H7 (cell line): ENCODE measurements around the gene AAR2. TPM values are rescaled to one million over a fixed set of nuclear protein-coding genes. Genes with fewer than 3 reads are reported as not detected.

ENCODE experiments used
- DNase-seq: peaks from one replicate; pipeline ENCODE4 v3.0.0; 2012
- H3K27me3 ChIP-seq: 2 replicates; pipeline ENCODE4 v1.6.0; 2011; ENCODE audit warnings: mild to moderate bottlenecking, low read length; ENCODE audit not compliant: control insufficient read depth, insufficient read depth
- H3K36me3 ChIP-seq: replicated peaks from 2 replicates; pipeline ENCODE4 v1.5.1; 2011; ENCODE audit warnings: low read length; ENCODE audit not compliant: control insufficient read depth, insufficient read depth
- H3K4me3 ChIP-seq: 2 replicates; pipeline ENCODE4 v1.5.1; 2011; ENCODE audit warnings: low read depth, mild to moderate bottlenecking, control low read depth, low read length, moderate library complexity; ENCODE audit not compliant: insufficient read depth
- total RNA-seq: library from RNA; depleted of rRNA; stranded (reverse); fragments of >200 nt; shearing (Covaris generic); gene quantifications from 2 replicates; pipeline ENCODE4 v1.2.3, GENCODE V29; 2014

The AAR2 gene
- total RNA-seq, 1 experiment from 2014 or later: 32.1 TPM

GRCh38 chr20:36260316-36260715, 24.0 kb downstream of the AAR2 start:
- Histone ChIP-seq H3K4me3 (no peak overlapping the region), H3K36me3 (peaks cover 11% of the 10 kb centered on the region), H3K27me3 (no peaks in the 10 kb centered on the region)
- peak; percentile 39 for DNase-seq

DNA sequence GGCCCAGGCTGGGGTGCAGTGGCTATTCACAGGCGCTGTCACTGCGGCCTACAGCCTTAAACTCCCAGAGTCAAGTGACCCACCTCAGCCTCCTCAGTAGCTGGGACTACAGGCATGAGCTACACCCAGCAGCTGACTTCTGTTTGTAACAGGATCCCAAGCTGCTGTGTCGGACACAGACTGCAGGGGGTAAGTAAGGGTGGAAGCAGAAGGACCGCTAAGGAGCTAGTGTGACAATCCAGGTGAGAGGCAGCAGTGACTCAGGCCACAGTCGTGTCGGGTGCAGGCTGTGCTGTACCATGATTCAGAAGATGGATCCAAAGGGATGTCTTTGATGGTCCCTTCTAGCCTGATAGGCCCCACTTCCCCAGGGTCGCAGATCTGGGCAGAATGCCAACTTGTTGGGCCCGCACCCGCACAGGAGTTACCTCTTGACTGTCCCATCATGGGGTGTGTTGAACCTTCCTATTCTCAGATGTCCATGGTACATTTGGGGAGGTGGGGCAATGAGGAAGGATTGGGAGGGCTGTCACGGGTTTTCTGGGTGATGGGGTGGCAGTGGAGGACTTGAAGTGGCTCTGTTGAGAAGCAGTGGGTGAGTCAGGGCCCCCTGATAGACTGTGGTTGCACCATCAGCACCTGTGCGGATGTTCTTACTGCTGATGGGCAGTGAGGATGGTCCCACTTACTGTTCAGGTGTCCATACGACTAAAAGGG, 25.3 kb downstream of the AAR2 start:
- no peak for DNase-seq
- no peaks in the 10 kb centered on the region for H3K27me3 ChIP-seq
- H3K4me3 ChIP-seq: no peak overlapping the region
- H3K36me3 ChIP-seq: peaks cover 2% of the 10 kb centered on the region

GRCh38 chr20:36262440-36262839, 26.2 kb downstream of the AAR2 start:
- no peak for DNase-seq
- Histone ChIP-seq H3K27me3 (no peaks in the 10 kb centered on the region), H3K36me3 (no peaks in the 10 kb centered on the region), H3K4me3 (no peak overlapping the region)

GRCh38 chr20:36264426-36265246, 28.4 kb downstream of the AAR2 start:
- no peak for DNase-seq
- H3K36me3 ChIP-seq: no peaks in the 10 kb centered on the region
- H3K27me3 ChIP-seq: no peaks in the 10 kb centered on the region
- H3K4me3 ChIP-seq: no peak overlapping the region

DNA sequence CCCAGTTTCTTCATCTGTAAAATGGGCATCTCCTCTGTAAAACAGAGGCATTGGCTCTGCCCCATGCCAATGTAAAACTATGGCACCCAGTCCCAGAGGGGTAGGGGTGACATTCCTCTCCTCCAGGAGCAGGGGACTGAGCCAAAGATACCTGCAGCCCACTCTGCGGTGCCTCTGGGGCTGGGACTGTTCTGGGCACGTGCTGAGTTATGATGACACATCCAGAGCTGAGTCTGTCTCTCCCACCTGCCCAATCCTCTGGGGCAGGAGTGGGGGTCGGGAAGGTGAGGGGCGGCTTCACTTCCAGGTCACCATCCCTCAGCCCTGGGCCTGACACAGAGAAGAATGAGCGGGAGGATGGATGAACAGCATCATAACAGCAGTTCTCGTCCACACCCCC, 29.9 kb downstream of the AAR2 start:
- no peaks in the 10 kb centered on the region for H3K36me3 ChIP-seq
- DNase-seq: peak; percentile 27

DNA sequence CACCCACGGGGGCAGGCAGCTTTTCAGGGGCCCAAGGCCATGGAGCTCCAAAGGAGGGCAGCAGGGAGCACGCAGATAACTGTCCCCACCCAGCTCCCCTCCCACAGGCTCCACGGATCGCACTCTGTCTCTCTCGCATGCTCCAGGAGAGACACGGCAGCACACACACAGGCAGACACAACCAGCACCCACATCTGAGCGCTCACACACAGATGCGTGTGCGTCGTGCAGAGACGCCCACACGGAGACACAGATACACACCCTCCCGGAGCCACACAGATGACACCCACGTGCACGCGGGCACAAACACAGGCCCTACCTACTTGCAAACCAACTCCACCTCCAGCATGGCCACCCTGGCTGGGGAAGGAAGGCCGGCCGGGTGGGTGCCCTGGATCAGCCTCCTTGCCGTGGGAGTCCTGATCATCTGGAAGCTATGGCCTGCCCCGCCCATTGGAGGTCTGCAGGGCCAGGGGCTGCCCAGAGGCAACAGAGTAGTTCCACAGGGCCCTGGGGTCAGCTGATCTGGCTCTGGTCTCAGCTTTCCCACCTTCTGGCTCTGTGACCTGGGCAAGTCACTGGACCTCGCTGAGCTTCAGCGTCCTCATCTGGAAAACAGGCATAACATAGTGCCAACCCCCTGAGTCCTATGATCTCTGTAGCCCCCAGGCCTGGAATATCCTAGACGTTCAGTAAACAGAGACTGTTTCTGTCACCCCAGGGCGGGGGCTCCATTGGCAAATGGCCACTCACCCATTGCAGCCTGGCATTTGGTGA, 31.5 kb downstream of the AAR2 start:
- Histone ChIP-seq H3K4me3 (no peak overlapping the region), H3K36me3 (no peaks in the 10 kb centered on the region), H3K27me3 (no peaks in the 10 kb centered on the region)
- peak; percentile 64 for DNase-seq

More for the DNA sequence above, 29.9 kb downstream of the AAR2 start:
- Histone ChIP-seq H3K4me3 (no peak overlapping the region), H3K27me3 (no peaks in the 10 kb centered on the region)

DNA sequence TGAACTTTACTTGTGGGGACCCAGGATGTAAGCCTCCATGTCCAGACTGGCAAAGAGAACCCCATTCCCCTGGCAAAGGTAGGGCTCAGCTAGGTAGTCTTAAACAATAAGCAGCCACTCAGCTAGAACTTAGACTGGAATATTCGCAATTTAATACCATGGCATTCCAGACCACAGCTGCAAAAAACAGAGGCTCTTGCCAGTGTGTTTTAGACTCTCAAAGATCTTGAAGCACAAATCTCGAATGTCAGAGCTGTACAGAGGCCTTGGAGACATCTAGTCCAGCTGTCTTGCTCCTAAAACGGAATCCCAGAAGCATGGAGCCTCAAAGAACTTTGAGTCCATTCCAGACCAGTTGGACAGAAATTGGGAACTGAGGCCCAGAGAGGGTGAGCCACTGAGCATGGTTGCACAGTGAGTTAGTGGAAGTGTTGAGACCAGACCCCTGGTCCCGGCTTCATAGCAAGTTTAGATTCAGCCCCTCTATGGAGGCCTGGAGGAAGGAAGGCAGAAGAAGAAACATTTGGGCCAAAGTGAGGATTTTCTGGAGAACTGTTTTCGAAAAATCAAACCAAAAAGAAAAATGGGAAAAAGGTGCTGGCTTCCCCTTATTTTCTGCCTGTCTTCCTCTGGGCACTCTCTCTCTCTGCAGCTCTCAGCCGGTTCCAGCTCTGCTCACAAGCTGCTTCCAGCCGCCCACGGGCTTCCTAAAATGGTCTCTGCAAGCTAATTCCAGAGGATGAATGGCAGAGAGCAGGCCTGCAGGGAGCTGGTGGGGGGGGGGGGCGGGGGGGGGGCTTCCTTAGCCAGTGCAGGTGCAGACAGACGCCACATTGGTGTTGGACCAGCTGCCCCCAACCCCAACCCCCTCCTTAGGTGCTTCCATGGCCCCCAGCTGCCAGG, 32.4 kb downstream of the AAR2 start:
- H3K4me3 ChIP-seq: no peak overlapping the region
- H3K36me3 ChIP-seq: no peaks in the 10 kb centered on the region
- DNase-seq: peak; percentile 61
- no peaks in the 10 kb centered on the region for H3K27me3 ChIP-seq

- no peak for DNase-seq
Measured at GRCh38 chr20:36269507-36269906, 33.2 kb downstream of the AAR2 start.

GRCh38 chr20:36270744-36271638, 34.7 kb downstream of the AAR2 start:
- DNase-seq: peak; percentile 64

More at GRCh38 chr20:36269507-36269906, 33.2 kb downstream of the AAR2 start:
- H3K36me3 ChIP-seq: no peaks in the 10 kb centered on the region
- H3K27me3 ChIP-seq: no peaks in the 10 kb centered on the region
- H3K4me3 ChIP-seq: no peak overlapping the region

GRCh38 chr20:36271639-36272546, 35.6 kb downstream of the AAR2 start:
- peak; percentile 33 for DNase-seq
- H3K36me3 ChIP-seq: no peaks in the 10 kb centered on the region
- no peaks in the 10 kb centered on the region for H3K27me3 ChIP-seq
- no peak overlapping the region for H3K4me3 ChIP-seq

More at GRCh38 chr20:36270744-36271638, 34.7 kb downstream of the AAR2 start:
- Histone ChIP-seq H3K4me3 (no peak overlapping the region), H3K36me3 (no peaks in the 10 kb centered on the region), H3K27me3 (no peaks in the 10 kb centered on the region)

GRCh38 chr20:36272547-36273220, 36.4 kb downstream of the AAR2 start:
- no peaks in the 10 kb centered on the region for H3K27me3 ChIP-seq
- H3K36me3 ChIP-seq: no peaks in the 10 kb centered on the region
- no peak overlapping the region for H3K4me3 ChIP-seq
- peak; percentile 24 for DNase-seq
